Measurements from ENCODE around the gene KIRREL3.
A peak's percentile ranks its signal among the peaks of the same experiment; 100 is the strongest.

Gene KIRREL3

DNA sequence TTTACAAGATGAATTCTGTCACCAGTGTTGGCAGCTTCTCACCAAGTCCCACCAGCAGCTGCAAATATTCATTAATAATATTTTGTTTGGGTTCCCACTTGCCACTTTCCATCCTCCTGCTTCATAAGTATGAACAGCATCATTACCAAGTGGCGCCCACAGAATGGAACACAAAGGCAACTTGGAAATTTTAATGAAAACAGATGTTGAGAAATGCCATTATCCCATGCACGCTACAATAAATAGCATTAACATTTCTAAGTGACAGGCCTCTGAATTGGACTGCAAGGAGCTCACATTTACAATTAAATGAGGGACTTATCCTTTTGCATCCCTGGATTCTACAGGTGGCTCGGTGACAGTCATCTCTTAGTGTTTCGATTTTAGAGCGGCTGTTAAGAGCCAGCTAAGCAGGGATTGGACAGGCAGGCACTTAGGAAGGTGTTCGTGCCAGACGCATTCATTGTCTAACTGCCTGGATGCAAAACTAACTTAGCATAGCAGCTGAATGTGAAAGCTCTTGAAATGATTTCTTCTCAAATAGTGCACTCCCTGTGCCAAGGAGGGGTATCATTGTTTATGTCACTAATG lies 170.3 kb downstream of the KIRREL3 start:
- no peak for DNase-seq (ENCODE audit: low spot score)

DNA sequence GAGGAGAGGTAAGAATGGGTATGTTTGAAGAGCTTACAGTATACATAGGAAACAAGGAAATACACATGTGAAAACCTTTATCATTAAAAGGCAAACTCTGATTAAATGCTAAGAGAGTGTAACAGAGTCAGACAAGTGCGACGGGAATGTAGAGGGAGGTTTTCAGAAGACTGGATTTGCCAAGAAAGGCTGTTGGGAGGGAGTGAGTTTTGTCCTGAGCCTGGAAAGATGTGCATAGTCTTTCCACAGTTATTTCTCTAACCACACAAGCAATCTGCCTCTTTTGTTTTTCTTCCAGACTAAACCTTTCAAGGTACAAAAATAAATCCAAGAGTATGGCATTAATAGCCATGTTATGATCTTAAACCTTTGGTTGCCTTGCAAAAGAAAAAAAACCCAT lies 170.9 kb downstream of the KIRREL3 start:
- DNase-seq (ENCODE audit: low spot score) = no peak

DNA sequence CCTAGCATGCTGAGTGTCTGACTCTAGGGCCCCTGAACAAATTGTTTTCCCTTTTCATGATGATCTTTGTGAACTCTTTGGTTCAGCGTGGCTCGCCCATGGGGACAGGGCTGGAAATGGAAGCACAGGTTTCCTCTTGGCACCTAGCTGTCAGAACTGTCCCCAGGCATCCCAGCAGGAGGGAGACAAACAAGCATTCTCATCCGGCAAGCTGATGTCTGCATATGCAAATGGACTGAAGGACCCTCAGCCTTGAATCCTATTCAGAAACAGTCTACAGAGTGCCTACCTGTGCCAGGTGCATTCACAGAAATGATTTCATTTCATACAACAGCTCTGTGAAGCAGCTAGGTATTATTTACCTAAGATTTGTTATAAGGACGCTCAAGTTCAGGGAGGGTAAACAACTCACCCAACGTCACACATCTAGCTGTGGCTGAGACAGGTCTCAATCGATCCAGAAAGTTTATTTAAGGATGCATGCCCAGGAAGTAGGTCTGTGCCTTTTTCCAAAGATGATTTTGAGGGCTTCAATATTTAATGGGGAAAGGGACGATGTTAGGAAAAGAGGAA lies 176.4 kb downstream of the KIRREL3 start:
- no peak for DNase-seq (ENCODE audit: low spot score)

DNA sequence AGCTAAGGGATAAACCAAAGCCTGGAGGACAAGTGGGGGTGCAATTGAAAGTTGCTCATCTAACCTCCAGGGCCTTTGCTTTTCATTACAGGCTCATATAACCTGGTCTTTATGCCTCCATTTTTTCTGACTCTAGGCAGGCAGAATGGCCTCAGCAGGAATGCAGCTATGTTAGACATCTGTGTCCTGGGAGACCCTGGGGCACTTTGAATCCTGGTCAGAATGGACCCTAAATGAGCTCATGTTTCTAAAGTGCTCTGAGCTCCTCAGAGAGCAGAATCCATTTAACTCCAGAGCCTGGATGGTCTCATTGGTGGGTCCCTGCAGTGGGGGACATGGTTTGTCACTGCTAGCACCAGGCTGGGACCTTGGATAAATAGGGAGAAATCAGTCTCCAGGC lies 177.3 kb downstream of the KIRREL3 start:
- no peak for DNase-seq (ENCODE audit: low spot score)

DNA sequence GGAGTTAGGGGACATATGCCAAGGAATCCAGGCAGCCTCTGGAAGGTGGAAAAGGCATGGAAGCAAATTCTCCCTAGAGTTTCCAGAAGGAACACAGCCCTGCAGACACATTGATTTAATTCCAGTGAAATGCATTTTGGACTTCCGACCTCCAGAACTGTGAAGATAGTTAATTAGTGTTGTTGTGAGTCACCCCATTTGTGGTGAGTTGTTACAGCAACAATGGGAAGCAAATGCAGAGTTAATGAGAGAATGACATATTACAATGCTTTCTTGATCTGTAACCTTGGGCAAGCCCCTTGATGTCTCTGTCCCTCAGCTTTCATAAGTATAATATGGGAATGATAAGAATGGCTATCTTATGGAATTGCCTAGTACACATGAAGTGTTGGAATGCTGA lies 178.7 kb downstream of the KIRREL3 start:
- no peak for DNase-seq (ENCODE audit: low spot score)

DNA sequence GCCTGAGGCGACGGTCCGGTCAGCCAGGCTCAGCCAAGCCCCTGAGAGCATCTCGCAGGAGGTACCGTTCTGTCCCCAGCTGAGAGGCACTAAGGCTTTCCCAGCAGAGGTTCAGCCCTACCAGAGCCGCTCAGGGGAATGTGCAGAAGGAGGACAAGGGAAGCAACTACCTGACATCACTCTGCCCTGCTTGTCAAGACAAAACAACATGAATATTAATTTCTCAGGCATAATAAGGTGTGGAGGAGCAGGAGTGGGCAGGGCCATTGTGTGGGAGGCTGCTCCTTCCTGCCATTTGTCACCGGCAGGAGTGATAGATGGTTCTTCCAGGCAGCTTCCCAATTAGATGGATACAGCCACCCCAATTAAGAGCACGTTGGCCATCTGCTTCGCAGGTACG lies 181.4 kb downstream of the KIRREL3 start:
- no peak for DNase-seq (ENCODE audit: low spot score)

DNA sequence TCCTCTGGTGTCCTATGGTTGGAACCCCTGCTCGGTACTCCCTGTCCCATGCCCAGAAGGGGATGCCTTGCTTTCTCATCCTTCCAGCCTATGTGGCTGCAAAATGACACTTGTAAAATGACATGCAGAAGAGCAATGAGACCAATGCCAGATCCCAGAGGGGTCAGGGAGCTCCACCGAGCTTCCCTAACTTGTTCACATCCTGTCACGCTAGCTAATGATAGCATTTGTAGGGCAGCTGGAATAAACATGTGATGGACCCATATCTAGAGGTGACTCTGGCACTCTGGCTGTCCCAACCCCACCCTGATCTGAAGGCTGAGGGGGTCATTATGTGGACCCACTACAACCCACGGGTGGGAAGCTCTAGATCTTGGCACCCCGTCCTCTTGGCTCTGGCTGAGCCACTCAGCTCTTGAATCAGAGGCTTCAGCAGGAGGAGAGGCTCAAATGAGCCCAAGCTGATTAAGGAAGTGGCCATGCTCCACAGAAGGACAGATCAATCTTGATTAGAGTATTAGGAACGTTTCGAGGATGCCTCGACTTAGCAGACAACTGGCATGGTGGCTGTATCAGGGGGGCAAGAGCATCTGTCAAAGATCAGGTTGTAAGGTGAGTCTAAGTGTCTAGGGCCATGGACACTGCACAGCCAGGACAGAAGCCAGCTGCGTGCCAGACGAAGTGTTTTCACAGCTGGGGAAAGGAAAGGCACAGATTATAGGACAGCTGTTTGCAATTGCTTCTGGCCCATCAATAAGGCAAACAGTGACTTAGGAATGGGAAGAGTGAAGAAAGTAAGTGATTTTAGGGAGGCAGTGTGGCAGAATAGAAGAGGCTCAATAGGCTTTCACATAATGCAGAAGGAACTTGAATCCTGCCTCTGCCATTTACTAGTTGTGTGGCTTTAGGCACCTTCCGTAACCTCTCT lies 182.8 kb downstream of the KIRREL3 start:
- peak; percentile 40 for DNase-seq (ENCODE audit: low spot score)

DNA sequence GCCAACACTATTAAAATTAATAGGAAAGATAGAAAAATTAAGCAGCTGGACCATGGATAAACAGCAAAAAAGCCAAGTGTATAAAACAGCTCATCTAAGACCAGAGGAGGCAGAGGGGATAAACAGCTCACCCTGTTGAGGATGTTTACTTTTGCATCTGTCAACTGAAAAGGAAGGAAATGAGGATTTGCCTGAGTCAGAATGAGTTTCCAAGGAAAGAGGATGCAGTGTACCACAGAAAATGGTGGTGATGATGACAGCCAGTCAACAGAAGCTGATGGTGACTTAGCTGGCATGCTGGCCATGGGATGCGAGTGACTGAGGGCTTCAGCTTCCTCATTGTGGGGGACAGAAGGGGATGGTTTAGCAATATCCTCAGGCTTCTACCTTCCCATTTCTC lies 183.5 kb downstream of the KIRREL3 start:
- DNase-seq (ENCODE audit: low spot score) = peak; percentile 48

DNA sequence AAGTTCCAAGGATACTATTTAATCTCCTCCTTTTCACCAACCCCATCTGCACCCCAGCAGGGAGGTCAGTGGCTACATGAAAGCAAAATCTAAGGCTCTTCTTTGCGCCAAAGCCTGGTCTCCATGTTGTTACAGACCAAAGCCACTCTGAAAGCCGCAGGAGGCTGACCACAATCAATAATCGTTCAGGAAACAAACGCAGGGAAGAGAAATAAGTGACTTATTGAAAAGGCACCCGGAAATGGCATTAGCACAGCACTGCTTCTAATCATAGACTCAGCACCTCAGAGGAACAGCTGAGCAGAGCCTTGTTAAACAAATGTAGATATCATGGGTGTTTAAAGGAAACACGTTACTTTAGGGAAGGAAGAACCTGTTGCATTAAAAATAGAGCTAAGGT lies 183.9 kb downstream of the KIRREL3 start:
- no peak for DNase-seq (ENCODE audit: low spot score)

DNA sequence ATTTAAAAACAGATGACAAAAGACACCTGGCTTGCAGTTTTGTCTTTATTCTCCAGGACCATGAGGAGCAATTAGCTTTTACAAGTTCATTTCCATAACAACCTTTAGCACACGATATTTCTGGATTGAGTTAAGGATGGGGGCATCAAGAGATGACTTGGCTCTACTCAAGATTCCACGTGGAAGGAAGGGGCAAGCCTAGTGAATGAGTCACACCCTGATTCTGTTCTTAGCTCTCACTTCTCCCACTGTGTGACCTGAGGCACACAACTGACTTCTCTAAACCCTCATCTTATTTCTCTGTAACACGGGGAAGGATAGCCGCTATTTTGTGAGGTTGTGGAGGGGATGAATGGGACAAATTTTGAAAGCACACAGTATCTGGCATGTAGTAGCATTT lies 185.5 kb downstream of the KIRREL3 start:
- DNase-seq (ENCODE audit: low spot score) = peak; percentile 25

DNA sequence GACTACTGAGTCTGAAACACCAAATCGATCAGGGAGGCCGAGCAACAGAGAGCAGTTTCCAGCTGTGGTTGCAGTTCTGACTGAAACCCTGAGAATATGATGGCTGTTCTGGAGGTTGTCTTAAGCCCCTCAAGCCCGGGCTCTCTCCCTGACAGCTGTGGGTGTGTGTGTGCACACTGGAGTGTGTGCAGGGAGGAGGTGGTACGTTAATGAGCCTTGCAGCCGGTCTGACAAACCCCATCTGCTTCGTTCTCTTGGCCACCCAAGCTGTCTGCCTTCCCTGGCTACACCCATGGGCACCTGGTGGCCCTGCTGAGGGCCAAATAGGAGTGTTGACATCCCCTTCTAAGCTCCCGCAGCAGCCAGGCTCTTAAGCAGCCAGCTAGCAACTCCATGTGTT lies 189.8 kb downstream of the KIRREL3 start:
- no peak for DNase-seq (ENCODE audit: low spot score)

DNA sequence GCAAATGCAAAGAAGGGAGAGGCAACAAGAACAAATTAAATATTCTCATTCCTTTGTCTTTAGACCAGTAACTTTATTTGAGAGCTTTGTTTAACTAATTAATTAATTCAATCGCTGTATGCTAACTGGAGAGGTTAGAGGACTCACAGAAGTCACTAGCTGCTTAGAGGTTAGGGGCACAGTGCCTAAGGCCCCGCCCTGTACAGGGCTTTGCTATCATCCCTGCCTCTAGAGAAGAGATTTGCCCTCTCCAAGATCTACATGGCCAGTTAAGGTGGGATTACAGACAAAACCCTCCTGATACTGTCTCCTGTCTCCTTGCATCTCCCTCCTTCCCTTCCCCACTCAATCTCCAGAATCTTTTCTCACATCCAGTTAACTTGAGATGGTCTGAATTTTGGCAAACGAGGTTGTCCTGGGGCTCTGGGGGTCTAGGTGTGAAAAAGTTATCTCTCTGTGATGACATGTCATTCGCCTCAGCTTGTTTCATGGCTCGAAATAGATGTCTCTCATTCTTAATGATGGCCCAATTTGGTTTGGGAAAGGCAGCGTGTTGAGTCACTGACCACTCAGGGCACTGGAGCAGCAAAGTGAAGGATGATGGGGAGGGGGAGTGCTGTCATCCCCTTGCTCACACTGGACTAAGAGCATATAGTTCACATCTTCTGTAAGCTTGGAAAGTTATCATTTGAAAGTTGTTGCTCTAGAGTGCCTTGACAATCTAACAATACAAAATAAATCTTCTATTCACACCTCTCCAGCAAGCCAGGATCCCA lies 190.9 kb downstream of the KIRREL3 start:
- DNase-seq (ENCODE audit: low spot score) = no peak

DNA sequence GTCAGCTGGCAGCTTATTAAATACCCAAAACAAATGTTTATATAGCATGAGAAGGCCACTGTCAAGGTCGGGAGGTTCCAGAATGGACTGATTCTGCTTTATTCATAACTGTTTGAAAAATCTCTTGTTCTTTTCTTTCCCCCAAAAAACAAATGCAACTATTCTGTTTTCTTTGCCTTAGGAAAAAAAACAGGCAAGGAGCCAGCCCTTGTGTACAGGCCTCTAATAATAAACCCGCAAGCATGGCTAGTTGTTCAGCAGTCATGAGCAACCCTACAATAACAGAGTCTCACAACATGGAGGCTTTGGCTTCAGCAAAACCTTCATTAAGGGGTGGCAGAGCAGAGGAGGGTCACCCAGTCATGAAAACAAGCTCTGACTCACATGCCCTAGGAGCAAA lies 191.7 kb downstream of the KIRREL3 start:
- DNase-seq (ENCODE audit: low spot score) = no peak

DNA sequence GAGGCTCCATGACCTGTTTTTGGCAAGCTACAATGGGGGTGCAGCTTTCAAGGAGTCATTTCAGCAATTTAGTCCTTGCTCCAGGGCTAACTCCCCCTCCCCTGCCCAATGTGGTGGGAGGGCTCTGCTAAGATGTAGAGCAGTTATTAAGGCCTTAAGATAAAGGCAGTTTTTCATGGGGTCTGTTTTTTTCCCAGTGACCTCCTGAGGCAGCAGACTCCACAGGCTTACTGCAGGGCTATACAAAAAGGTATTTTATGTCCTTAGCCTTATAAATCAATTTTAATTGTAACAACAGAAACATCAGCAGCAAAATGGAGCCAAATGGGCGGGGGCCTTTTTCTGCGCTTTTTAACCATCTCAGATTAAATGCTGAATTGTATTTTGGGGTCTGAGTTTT lies 192.3 kb downstream of the KIRREL3 start:
- DNase-seq (ENCODE audit: low spot score) = no peak

DNA sequence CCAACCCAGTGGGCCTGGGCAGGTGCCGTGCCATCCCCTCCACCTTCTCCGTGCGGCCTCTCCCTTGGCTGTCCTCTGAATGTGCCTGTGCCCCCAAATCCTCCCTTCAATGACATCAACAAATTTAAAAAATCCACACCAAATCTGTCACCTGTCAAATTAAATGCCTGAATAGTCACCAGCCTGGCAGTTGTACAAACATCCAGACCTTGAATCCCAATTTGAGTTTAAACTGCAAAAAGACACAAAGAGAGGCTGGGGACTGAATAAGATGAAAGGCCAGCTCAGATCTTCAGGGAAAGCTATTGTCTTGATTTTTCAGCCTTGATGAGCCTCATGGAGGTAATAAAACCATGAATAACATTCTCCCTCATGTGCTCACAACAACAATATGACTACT lies 194.7 kb downstream of the KIRREL3 start:
- DNase-seq (ENCODE audit: low spot score) = no peak

DNA sequence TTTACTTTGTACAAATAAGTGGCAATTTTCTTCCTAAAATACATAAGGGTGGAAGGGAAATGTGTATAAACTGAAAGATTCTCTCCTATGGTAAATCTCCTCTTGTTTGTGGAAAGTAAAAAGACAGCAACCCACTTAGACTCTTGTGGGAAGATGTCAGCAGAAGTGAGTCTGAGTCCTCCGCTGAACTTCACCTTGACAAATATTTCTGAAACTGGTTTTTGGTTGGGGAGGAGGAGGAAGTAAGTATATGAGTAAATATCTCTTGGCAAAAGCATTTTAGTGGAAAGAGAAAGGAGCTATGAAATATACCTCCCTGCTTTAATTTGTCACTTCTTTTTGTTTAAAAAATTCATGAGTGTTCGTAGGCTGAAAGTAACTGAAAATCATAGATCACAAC lies 196.2 kb downstream of the KIRREL3 start:
- no peak for DNase-seq (ENCODE audit: low spot score)

DNA sequence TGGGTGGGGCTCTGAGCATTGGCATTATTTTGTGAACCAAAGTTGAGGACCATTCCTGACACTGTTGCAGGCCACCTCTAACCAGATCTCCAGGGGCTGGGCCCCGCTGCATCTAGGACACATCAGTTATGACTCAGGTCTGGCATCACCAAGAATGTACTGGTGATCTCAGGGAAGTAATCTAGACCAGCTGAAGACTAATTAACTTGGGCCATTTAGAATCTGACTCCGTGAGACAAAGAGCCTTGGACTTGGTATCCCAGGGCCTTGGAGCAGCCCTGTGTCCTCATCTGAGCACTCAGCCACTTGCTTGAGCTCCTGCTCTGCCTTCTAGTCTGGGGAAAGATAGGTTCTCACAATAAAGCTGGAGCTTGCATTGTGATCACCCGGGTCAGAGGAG lies 200.6 kb downstream of the KIRREL3 start:
- peak; percentile 94 for DNase-seq (ENCODE audit: low spot score)

DNA sequence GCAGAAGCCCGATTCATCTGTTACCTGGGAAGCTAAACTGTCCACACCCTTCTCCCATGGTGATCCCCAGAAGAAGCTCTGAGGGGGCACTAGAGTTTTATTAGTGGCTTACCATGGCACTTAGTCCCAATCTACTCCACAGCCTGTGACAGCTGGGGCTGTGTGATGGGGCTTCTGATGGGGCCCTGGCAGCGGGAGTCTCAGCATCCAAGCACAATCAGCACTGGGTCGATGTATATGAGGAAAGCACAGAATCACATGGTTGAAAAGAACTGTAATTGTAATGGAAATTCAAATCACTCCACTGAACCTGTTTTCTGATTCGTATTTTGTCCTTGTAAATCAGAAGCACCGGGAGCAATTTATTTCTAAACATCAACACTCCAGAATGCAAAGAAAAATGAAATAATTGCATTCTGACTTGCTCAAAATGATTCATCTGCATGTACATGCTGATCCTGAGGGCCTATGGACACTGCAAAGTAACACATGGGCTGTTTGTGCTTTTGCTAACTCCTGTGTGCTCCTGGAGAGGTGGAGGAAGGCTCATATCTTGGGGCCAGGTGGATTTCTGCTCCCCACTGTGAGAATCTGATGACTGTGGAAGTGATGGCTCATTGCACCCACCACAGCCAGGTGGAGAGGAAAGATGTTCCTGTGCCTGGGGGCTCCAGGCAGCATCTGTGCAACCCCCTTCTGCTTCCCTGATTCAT lies 203.0 kb downstream of the KIRREL3 start:
- no peak for DNase-seq (ENCODE audit: low spot score)

DNA sequence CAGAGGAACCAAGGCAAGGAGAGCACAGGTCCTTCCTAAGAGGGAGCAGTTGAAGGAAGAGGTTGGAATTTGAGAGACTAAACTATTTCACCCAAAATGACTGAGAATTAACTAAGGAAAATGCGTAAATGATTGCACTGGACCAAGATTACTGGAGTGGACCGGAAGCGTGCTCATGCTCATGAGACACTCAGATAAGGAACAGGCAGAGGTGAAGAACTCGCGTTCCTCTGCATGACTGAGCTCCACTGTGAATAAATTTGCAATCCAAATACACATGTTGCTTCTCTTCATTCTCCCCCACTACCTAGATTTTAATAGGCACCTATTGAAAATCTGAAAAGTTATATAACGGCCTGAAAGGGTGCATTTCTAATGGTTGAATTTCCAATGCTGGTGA lies 207.0 kb downstream of the KIRREL3 start:
- no peak for DNase-seq (ENCODE audit: low spot score)

DNA sequence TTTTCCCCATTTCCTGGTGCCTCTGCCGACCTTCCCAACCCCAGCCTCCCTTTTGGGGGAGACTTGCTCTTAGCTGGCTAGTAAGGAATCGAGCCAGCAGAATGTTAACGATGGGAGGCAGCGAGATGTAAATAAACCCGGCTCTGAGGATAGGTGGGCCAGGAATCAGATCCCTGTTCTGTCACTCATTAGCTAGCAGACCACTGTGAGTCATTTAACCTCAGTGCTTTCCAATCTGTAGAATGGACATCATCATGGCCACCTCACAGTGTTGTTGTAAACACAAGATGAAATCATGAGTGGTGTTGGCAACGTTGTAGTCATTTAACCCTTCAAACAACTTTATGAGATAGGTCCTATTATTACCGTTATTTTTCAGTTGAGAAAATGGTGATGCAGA lies 208.6 kb downstream of the KIRREL3 start:
- DNase-seq (ENCODE audit: low spot score) = no peak

DNA sequence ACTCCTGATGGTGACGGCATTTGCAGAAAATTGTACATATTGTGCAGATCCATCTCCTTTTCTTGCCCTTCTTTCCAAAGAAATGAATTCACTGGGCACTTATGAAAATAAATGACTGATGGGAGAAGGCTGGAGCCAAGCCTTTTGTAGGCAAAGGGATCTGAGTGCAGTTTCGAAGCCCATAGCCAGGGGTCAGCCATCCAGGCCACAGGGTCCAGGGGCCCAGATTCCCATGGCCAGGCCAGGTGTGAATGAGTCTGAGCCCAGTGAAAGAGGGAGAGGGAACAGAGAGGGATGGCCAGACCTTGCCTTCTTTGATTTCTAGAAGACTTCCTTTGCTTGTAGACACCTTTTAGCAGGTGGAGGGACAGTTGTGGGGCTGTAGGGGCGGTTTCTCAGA lies 209.1 kb downstream of the KIRREL3 start:
- DNase-seq (ENCODE audit: low spot score) = no peak

DNA sequence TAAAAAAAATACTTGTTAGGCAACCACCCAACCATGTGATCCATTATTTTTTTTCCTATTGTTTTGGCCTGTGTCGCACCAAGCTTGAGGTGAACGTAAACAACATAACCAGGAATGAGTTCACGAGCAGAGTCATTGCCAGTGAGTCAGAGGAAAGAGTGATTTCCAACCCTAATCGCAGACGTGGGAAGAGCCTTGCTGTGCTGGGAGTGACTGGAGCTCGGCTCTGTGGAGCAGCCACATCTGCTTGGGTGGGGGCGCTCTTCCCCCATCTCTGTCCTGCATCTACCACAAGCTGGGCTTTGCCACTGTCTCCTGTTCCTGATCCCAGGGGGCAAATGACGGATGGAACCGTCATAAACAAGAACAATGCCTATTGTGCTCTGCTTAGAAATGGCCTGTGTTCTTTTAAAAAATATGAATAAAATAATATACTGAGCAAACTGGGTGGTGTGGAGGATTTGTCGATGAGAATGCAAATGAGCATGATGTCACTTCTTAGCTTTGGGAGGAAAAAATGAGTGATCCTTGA lies 210.0 kb downstream of the KIRREL3 start:
- DNase-seq (ENCODE audit: low spot score) = peak; percentile 93

All from AG08395 (cell line).